Urinary bladder (tissue), 4 donors: ENCODE results near the gene RHOBTB1. TPM values are rescaled to one million over a fixed set of nuclear protein-coding genes. Genes with fewer than 3 reads are reported as not detected.
"Not testable (repeated sequence)": the region's sequence is repeated elsewhere in the genome, so short reads cannot be mapped to it uniquely, and the experiment has no call there.

Experiments used
- DNase-seq: peaks from one replicate; pipeline ENCODE4 v3.0.0-alpha.2; 2015; ENCODE audit errors: extremely low spot score
- H3K27ac ChIP-seq: one replicate; pipeline ENCODE4 v1.5.1; 2013; ENCODE audit warnings: low read depth, mild to moderate bottlenecking, moderate library complexity
- H3K36me3 ChIP-seq: one replicate; pipeline ENCODE4 v1.6.1; 2013; ENCODE audit warnings: mild to moderate bottlenecking, moderate library complexity; ENCODE audit not compliant: insufficient read depth
- H3K4me1 ChIP-seq: one replicate; pipeline ENCODE4 v1.6.1; 2013; ENCODE audit warnings: mild to moderate bottlenecking, moderate library complexity; ENCODE audit not compliant: insufficient read depth
- H3K4me3 ChIP-seq: one replicate; pipeline ENCODE4 v1.5.1; 2013; ENCODE audit warnings: low read depth, low read length
- WGBS: extraction: QIAGEN DNeasy Blood & Tissue Kit; methylation state at CpG from one replicate; pipeline ENCODE4 v1.1.7; 2013; 5-methylcytosine and 5-hydroxymethylcytosine counted together
- polyA plus RNA-seq: library from polyadenylated mRNA; stranded (reverse); fragments of 200-250 nt; gene quantifications from one replicate; pipeline ENCODE4 v1.2.3, GENCODE V29; 2013
- total RNA-seq: library from RNA; depleted of rRNA; stranded (reverse); fragments of >200 nt; gene quantifications from one replicate; pipeline ENCODE4 v1.2.3, GENCODE V29; 2014
- donor health status: healthy with polysubstance abuse.
- donor health status: healthy.

The RHOBTB1 gene
- total and polyA plus RNA-seq, 2 donors: 6.7 to 45.8 TPM

DNA sequence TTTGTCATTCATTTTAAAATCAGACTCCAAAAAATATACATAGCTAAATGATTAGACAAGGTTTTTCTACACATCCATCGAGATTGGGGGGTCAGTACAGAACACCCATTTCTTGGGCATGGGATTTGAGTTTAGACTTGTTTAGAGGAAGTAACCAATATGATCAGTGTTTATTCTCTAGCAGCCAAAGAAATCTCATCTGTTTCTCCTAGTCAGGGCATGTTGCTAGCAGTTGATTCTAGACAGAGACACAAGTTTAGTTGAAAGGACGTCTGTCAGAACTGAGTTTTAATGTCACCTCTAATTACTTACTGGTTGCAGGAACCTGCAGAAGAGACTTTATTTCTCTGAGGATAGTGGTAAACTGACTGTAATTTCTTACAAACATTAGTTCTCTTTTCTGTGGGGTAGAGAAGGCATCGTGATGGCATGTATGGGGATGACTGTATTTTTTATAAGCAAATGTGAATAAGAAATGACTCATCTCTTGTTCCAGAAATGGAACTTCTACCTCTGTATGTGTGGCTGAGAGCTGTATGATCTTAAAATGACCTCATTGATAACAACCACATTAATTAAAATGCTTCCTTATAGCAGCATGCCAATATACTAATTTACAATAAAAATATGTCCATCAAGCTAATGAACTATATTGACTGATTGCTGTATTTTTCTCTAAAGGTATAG is 30.6 kb upstream of the RHOBTB1 start:
- Histone ChIP-seq H3K4me1 (no peaks in the 10 kb centered on the region), H3K36me3 (no peaks in the 10 kb centered on the region), H3K27ac (no peak overlapping the region), H3K4me3 (no peak overlapping the region)
- 60% methylated on average over 3 of the region's 3 CpGs for WGBS
- no peak for DNase-seq

DNA sequence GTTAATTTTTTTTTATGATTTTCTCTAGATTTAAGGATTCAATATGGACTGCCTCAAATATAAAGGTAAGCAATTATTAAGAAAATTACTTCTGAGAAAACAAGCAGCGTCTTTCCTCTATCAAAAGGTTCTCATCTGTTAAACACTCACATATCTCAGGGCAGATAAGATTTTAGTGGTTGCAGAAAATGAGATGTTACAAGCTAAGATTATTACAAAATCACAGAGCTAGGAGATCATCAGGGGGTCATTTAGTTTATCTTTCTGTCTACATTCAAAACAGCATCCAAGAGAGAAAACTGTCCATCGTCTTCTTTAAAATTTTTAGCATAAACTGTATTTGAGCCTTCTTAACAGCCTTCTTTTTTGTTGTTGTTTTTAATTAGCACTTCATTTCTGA is 29.1 kb upstream of the RHOBTB1 start:
- no peak overlapping the region for H3K27ac ChIP-seq
- no peak for DNase-seq
- H3K4me3 ChIP-seq: no peak overlapping the region
- WGBS: 75% methylated on average over 2 of the region's 2 CpGs
- no peaks in the 10 kb centered on the region for H3K4me1 ChIP-seq
- H3K36me3 ChIP-seq: no peaks in the 10 kb centered on the region

DNA sequence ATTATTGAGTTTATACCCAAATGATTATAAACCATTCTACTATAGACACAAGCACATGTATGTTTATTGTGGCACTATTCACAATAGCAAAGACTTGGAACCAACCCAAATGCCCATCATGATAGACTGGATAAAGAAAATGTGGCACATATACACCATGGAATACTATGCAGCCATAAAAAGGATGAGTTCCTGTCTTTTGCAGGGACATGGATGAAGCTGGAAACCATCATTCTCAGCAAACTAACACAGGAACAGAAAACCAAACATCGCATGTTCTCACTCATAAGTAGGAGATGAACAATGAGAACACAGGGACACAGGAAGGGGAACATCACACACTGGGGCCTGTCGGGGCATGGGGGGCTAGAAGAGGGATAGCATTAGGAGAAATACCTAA is 28.2 kb upstream of the RHOBTB1 start:
- H3K4me1 ChIP-seq: not testable (repeated sequence)

DNA sequence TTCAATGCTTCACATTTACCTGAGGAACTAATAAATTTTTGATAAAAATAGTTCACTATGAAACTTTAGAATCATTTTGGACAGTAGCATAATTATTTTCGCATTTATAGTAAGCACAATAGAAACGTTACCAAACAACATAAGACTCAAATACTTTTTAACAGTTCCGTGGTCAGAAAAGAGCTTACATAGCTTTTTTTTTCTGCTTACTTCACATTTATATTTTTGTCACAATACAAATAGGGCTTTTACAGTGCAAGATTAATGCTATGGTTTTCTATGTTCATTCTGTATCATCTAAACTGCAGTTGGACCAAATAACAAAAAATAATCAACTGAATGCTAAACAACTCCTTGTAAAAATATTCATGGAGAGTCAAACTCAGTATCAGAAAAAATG is 26.5 kb upstream of the RHOBTB1 start:
- no peaks in the 10 kb centered on the region for H3K36me3 ChIP-seq
- 90% methylated on average over 3 of the region's 3 CpGs for WGBS
- no peak for DNase-seq
- no peaks in the 10 kb centered on the region for H3K4me1 ChIP-seq
- H3K4me3 ChIP-seq: no peak overlapping the region
- no peak overlapping the region for H3K27ac ChIP-seq

More for the DNA sequence above, 28.2 kb upstream of the RHOBTB1 start:
- not testable (repeated sequence) for H3K36me3 ChIP-seq, DNase-seq, H3K27ac ChIP-seq, H3K4me3 ChIP-seq
- 93% methylated on average over 2 of the region's 2 CpGs for WGBS

DNA sequence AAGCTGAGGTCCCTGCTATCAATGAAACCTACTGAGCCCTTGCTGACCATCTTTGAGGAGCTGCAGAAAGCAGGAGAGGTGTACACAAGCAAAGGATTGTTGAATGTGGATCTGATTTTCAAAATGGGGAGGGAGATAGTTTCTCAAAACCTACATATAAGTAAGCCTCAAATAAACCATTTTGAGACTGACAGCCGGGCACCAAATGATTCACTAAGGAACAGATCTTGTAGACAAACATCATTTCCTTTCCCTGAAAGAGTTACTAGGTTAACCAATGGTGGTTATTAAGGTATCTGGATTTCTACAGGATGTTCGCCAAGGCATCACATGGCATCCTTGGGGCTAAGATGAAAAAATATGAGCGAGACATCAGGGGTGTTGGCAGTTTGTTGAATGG is 24.5 kb upstream of the RHOBTB1 start:
- Histone ChIP-seq H3K27ac (no peak overlapping the region), H3K36me3 (no peaks in the 10 kb centered on the region), H3K4me3 (no peak overlapping the region), H3K4me1 (no peaks in the 10 kb centered on the region)
- 96% methylated on average over 3 of the region's 3 CpGs for WGBS
- DNase-seq: no peak

DNA sequence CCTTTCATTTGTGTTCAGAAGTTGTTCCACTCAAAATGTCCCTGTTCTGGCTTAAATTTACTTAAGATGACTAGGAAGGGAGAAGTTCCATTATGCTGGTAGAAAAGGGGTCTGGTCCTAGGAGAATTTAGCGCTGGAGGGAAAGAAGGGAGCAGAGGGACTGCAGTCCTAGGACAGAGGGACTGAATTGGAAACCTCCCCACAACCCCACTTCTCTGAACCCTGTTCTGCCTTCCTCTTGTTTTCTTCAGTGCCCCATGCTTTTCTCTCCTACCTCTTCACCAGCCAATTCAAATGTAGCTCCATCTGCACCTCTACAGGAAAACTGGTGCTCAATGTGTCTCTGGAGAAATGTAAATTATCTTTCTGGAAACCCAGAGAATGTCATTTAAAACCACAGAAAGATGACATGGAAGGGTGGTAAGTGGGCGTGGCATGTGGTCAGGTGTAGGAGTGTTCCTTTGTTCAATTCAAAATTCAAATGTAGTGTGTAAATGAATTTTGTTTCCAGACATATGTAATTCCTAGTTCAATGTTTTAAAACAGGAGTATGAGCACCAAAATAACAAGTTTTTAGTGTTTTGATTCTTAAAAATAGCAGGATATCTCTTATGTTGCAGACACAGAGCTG is 24.0 kb upstream of the RHOBTB1 start:
- Histone ChIP-seq H3K4me3 (no peak overlapping the region), H3K27ac (no peak overlapping the region), H3K36me3 (no peaks in the 10 kb centered on the region), H3K4me1 (no peaks in the 10 kb centered on the region)
- DNase-seq: no peak
- WGBS: 99% methylated on average over 2 of the region's 2 CpGs

DNA sequence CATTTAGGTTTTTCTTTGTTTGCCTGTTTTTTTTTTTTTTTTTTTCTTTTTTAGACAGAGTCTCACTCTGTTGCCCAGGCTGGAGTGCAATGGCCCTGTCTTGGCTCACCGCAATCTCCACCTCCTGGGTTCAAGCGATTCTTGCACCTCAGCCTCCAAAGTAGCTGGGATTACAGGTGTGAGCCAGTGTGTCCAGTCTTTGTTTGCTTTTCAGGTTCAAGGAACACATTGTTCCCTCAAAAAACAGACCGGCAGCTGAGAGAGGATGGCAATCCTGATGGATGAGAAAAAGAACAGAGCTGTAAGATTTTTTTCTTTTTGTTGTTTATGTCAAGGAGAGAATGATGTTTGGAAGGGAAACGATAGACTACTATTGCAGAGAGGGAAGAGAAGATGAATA is 23.3 kb upstream of the RHOBTB1 start:
- Histone ChIP-seq H3K27ac (no peak overlapping the region), H3K36me3 (no peaks in the 10 kb centered on the region), H3K4me1 (no peaks in the 10 kb centered on the region), H3K4me3 (no peak overlapping the region)
- 88% methylated on average over 4 of the region's 4 CpGs for WGBS
- no peak for DNase-seq

DNA sequence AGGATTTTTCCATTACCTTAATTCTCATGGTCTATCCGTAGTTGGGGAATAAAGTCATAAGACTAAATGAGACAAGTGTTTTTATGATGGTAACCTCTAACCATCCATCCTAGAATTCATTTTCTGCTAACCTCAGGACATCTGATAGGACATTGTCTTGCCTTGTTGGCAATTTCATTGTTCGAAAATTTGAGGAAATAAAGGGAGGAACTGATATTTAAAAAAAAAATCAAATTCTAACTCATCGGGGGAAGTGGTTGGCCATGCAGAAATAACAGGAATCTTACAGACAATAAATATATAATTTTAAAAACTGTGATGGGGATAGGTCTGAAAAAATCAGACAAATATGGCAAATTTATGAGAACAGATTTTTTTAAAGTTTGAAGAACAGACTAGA is 21.7 kb upstream of the RHOBTB1 start:
- WGBS: 90% methylated on average over 3 of the region's 3 CpGs
- Histone ChIP-seq H3K27ac (no peak overlapping the region), H3K4me1 (no peaks in the 10 kb centered on the region), H3K36me3 (no peaks in the 10 kb centered on the region), H3K4me3 (no peak overlapping the region)
- DNase-seq: no peak

DNA sequence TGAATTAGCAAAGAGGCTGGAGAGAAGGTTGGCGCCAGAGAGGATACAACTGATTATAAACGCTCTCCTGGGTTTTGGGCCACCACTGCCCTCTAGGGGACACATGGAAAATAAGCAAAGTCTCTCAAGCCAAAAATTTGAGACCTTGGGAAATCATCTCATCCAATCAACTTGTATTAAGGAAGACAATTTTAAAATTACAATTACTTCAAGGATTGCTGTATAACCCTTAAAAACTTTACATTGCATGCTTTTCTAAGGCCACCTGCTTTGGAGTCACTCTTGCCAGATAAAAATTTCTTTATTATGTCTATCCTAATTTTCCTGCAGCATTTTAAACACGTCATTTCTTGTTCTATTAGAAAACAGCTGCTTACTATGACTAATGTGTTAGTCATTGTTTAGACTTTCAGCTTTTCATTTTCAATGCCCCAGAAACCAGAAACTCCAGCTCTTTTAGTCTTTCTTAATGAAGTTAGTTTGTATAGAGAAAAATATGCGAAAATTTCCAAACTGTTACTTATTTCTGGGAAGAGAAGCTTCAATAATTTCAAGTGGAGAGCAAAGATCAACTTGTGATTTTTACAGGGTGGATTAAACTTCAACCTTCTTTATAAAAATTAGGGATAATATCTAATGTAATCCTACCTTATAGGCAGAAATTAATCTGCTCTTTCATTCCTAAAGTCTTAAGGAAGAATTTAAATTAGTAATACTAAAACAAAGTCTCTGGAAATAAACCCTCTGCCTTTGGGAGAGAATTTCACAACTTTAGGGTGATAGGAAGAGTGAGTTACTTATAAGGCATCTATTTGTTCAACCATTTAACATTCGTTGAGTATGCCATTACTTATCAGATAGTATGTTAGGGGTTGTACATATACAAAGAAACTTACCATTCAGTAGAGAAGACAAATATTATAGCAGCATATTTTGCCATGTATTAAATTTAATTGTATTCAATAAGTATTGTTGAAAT is 20.6 kb upstream of the RHOBTB1 start:
- DNase-seq: peak; percentile 76
- no peaks in the 10 kb centered on the region for H3K36me3 ChIP-seq
- H3K4me1 ChIP-seq: no peaks in the 10 kb centered on the region
- 24% methylated on average over 5 of the region's 5 CpGs for WGBS
- no peak overlapping the region for H3K27ac ChIP-seq
- no peak overlapping the region for H3K4me3 ChIP-seq

DNA sequence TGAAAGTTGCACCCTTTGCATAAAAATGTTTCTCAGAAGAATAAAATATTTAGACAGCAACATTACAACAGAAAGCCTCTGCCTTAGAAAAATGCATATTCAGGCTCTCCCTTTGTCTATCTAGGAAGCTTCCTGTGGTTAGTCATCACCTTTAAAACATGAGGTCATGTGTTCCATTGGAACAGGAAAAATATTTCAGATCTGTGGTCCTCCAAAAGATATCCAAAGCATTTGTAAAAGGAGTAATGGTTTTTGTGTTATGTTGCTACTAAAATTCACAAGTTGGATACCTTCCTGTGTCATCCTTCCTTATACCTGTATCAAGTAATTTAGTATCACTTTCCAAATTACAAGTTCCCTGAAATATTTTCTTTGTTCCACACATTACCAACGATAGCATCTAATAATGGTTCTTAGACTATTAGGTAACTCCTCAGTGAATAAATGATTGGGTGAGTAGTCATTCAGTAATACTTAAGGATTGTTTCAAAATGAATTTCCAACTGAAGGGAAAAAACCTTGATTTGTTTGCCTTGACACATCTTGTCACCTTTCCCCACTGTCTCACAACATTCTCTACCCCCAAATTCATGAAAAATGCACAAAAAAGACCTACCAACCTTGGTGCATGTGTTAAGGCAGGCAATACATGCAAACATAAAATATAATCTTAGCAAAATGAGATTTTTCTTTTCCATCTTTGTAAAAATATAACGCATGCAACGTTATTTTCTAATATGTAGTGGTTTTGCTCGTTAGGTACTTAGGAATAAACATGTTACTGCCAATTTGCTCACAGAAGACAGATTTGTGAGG is 19.7 kb upstream of the RHOBTB1 start:
- Histone ChIP-seq H3K27ac (no peak overlapping the region), H3K4me3 (no peak overlapping the region), H3K4me1 (no peaks in the 10 kb centered on the region), H3K36me3 (no peaks in the 10 kb centered on the region)
- 17% methylated on average over 4 of the region's 4 CpGs for WGBS
- DNase-seq: no peak

DNA sequence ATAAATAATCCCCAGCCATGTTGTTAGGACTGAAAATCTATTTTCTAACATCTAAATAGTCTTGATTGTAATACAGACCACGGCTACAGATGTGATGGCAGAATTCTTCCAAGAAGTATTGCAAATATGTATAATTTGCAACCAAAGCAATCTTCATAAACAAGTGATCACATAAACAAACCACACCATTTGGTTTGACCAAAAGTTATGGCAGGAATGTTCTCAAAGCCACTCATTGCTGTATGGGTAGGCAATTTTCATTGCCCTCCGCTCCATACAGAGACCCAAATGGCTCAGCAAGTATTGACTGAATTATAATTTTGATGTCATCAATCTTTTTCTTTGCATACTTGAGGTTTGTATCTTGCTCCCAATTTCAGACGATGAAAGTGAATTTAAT is 19.0 kb upstream of the RHOBTB1 start:
- no peaks in the 10 kb centered on the region for H3K4me1 ChIP-seq
- WGBS: 69% methylated on average over 3 of the region's 3 CpGs
- no peak overlapping the region for H3K27ac ChIP-seq
- no peaks in the 10 kb centered on the region for H3K36me3 ChIP-seq
- DNase-seq: no peak
- no peak overlapping the region for H3K4me3 ChIP-seq

DNA sequence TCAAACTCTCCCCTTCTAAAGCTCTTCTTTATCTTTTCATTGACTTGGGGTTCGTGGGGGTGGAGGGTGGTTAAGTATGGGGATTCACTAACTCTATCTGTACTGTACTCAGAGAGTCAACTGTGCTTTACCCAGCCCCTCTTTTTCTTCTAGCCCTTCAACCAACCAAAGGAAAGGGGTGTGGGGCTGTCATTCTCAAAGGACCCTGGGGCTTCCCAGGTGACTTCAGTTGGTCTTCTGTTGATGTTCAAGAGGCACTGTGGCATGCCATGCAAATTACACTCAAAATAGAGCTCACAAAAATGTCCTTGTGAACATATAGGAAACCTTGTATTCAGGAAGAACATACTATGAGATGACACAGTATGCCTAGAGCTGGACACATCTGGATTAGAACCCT is 16.9 kb upstream of the RHOBTB1 start:
- no peak for DNase-seq
- H3K4me1 ChIP-seq: no peaks in the 10 kb centered on the region
- H3K27ac ChIP-seq: no peak overlapping the region
- 88% methylated on average over 1 of the region's 1 CpG for WGBS
- no peak overlapping the region for H3K4me3 ChIP-seq
- no peaks in the 10 kb centered on the region for H3K36me3 ChIP-seq

DNA sequence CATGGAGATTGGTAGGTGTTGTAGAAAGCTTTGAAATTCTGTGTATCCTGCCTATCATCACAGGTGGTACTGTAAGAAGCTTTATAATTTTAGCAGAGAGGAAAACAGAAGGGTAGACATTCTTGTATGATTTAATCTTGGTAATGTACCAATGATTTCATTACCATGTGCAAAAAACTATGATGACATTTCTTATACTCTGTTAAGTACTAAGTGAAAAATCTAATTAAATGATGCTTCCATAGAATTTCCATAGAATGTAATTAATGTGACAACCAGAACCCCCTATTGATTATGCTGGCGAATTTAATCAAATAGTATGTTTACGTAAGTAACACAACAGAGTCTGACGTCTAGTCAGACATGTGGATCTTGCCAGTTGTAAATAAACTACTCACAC is 16.0 kb upstream of the RHOBTB1 start:
- no peaks in the 10 kb centered on the region for H3K36me3 ChIP-seq
- no peak overlapping the region for H3K27ac ChIP-seq
- 89% methylated on average over 3 of the region's 3 CpGs for WGBS
- no peaks in the 10 kb centered on the region for H3K4me1 ChIP-seq
- DNase-seq: no peak
- H3K4me3 ChIP-seq: no peak overlapping the region
